ENCODE measurements around the gene GCHFR.

DNA sequence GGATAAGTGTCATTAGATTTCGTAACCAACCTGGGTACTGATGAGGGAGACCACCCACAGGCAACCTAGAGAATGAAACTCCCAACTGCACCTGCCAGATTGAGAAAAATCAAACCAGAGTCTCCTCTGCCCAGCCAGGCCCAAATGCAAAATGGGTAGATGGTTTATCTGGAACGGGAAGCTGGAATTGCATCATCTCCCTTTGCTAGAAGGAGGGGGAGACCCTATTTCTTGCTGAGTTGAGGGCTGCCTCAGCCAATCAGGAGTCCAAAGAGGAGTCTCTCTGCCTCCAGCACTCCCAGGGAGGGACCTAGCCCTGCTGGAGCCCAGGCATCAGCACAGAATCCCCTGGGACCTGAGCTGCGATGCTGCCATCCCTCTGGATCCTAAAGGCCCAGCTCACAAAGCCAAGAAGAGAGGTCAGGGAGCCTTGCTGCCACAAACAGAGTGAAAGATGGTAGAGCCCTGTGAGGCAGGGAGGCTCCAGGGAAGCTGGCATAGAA lies 16.9 kb upstream of the GCHFR start:
- TF ChIP-seq POLR2AphosphoS5 (IDR thresholded peaks at IDR 0.05) (no peak), POLR2A (IDR thresholded peaks at IDR 0.05) (no peak)
- TF ChIP-seq, protein P1, sequence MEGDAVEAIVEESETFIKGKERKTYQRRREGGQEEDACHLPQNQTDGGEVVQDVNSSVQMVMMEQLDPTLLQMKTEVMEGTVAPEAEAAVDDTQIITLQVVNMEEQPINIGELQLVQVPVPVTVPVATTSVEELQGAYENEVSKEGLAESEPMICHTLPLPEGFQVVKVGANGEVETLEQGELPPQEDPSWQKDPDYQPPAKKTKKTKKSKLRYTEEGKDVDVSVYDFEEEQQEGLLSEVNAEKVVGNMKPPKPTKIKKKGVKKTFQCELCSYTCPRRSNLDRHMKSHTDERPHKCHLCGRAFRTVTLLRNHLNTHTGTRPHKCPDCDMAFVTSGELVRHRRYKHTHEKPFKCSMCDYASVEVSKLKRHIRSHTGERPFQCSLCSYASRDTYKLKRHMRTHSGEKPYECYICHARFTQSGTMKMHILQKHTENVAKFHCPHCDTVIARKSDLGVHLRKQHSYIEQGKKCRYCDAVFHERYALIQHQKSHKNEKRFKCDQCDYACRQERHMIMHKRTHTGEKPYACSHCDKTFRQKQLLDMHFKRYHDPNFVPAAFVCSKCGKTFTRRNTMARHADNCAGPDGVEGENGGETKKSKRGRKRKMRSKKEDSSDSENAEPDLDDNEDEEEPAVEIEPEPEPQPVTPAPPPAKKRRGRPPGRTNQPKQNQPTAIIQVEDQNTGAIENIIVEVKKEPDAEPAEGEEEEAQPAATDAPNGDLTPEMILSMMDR (IDR thresholded peaks at IDR 0.05) = no peak

Data from transverse colon (tissue), 4 donors.